ENCODE data around the gene GRIPAP1.

The GRIPAP1 gene

DNA sequence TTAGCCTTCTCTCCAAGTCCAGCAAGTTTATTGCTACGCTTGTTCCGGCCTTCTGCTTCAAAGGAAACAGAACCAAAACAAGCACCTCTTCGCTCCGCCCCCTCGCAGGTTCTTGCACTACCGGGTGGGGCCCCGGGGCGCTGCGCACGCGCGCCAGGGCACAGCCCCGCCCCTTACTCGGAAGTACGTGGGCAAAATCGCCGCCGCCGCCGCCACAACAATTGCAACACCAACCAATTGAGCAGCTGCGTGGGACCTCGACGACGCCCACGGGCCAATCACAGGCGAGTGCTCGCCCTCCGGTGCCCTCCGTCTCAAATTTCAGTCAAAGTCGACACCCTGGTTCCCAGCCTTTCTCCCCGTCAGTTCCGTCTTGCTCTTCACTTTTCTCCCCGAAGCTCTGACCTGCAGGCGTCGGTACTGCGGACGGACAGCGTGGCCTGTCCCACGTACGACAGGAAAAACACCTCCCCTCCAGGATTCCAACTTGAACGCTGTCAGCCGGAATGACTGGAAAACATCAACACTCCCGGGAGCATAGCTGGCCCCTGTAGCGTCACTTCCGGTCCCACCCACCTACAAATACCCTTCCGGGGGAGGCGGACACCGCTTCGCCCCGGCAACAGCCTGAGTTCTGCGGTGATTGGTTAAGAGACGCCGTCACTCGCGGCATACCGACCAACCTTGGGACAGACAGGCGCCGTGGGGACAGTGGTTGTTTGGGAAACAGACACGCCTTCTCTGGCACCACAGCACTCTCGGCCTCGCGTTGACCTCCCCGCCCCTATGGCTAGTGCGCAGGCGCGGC is 44.0 kb downstream of the GRIPAP1 start:
- DNase-seq: peak; percentile 88

DNA sequence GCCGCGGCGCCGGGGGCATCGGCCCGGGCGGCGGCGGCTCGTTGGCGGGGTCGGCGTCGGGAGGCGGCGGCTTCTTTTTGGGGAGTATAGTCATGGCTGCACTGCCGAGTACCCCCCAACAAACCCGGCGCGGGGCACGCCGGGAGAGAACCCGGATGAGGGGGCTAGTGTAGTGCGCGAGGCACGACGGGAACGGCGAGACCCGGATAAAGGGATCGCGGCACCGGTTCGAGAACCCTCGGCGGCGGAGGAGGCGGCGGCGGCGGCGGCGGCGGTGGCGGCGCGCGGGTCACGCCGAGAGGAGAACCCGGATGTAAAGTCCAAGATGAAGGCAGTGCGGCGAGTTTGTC is 44.6 kb downstream of the GRIPAP1 start, which contains the start of gene OTUD5:
OTUD5 (minus strand) TSS at position 131 of the 350 bp plus-strand sequence; CDS start at position 94, 37 bp downstream.
- peak; percentile 35 for DNase-seq

DNA sequence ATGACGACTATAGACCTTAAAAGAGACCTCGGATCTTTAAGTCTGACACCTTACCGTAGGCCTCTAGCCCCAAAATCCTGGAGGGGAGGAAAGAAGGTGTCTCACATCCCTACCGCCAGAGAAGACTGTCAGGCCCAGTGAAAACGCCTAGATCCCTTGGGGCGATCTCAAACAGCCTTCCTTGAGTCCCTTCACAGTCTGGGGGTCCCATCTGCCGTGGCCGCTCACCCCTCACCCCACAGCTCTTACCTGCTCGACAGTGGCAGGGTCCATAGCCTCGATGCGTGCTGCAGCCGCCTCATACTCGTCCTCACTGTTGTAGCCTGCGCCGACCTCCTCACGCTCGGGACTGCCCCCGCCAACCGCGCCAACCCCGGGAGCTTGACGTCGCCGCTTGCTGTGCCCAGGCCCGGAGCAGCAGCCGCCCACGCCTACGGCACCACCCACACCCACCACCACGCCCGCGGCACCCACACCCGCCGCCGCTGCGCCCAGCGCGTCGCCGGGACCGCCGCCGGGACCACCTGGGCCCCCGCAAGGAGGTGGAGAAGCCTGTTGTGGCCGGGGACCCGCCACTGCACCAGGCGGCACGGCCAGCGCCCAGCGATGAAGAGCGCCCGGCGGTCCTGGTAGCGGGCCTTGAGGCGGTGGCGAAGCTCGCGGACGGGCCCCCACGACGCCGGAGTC is 45.2 kb downstream of the GRIPAP1 start:
- DNase-seq: no peak

DNA sequence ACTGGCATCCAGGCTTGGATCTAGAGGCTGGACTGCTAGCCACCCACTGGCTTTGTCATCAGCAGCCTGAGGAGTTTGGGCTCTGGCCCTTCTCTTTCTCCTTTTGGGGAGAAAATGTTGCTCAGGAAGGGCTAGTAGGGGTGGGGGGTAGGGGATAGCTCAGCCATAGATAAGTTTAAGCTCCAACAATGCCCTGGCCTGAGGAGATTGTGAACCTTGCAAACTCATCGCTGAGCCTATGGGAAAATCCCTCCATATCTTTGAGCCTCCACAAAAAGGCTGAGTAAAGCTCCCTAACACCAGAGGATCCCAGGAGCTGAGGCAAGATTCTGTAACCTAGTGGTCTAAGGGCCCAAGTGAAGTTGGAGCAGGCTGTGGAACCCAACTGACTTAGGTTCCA is 53.5 kb downstream of the GRIPAP1 start:
- no peak for DNase-seq

DNA sequence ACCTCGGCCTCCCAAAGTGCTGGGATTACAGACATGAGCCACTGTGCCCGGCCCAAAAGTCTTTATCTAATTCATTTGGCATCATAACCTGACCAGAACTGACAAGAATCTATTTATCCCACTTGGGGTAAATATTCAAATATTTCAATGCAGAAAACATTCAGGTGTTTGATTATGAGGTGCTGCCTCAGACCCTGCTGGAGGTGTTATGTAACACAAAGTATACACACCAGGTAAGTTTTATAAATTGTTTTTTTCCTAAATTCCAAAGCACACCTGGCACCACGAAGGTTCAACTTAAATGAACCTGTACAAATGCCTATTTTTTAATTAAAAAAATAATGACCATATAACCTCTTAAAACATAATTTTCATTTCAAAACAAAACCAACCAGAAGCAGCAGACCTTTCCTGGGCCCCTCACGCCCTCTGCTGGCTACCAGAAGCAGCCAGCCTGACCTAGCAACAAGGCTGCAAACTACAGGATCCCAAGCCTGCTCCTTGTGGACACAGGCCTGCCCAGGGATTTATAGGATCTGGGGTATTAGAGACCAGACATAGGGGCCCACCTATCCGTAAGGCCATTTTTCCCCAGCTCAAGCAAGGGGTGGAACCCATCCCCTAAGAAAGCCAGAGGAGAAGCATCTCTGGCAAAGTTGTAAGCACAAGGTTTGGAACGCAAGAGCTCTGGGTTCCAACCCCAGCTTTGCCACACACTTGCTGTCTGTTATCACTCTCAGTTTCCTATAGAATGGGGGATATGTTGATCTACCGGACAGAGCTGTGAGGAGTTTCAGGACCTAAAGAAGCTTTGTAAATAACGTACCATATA is 56.3 kb downstream of the GRIPAP1 start:
- DNase-seq: no peak

DNA sequence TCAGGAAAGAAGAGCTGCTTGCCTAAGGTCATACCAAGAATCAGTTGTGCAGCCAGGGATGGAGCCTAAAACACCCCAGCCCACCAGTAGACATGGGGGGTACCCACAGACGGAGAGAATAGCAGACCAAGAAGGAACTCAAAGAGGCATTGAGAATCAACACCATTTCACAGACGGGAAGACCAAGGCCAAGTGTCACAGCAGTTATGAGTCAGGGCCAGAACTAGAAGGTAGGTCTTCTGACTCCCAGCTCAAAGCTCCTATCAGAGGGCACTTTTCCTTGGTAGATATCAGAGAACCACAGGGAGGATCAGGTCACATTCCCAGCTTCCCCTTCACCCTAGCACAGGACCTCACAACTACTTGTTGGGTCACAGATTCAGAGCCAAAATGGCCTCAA is 59.2 kb downstream of the GRIPAP1 start:
- DNase-seq: no peak

DNA sequence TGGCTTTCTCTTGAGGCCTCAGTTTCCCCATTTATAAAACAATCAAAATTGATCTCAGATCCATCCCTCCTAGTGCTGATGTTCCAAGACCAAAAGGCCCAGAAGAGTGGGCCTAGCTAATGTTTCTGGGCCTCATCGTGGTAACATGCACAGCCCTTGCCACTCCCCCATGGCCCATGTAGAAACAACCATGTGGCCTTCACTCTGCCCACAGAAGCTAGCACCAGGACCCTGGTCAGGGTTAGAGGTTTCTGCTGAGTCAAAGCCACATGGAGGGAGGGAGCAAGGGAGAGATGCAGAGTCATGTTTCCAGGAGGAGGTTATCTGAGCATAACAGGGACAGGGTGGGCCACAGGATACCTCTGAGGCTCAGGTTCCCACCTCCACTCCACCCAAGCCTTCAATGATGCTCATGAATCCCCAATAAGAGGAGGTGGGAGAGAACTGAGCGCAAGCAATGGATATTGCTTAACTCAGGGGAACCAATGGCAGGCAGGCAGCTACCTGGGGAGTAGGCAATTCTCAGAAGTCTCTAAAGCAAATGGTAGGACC is 61.6 kb downstream of the GRIPAP1 start:
- no peak for DNase-seq

DNA sequence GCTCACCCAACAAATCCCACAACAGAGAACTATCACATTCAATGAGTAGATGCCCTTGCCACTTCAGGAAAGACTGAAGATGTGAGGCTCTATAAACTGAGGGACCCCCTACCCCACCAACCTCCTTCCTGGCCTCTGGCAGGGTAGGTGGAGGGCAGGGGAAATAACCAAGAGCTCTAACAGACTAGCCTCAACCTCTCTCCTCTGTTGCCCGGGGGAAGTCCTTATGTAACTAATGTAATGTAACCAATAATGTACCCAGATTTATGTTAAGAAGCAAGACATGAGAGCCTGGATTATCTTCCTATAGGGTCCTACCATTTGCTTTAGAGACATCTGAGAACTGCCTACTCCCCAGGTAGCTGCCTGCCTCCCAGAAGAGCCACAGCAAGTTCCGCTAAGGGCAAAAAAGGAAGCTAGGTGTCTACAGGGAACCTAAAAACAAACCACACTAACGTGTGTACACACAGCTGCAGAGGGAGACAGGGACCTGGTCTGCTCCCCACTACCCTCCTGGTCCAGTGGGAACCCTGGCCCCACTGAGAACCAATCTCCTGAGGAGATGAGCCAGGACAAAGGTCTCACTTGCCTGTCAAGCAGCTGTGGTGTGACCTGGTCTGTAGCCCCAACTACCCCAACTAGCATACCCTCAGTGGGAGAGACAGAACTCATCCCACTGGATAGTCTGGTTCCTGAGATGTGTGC is 62.4 kb downstream of the GRIPAP1 start:
- DNase-seq: no peak

DNA sequence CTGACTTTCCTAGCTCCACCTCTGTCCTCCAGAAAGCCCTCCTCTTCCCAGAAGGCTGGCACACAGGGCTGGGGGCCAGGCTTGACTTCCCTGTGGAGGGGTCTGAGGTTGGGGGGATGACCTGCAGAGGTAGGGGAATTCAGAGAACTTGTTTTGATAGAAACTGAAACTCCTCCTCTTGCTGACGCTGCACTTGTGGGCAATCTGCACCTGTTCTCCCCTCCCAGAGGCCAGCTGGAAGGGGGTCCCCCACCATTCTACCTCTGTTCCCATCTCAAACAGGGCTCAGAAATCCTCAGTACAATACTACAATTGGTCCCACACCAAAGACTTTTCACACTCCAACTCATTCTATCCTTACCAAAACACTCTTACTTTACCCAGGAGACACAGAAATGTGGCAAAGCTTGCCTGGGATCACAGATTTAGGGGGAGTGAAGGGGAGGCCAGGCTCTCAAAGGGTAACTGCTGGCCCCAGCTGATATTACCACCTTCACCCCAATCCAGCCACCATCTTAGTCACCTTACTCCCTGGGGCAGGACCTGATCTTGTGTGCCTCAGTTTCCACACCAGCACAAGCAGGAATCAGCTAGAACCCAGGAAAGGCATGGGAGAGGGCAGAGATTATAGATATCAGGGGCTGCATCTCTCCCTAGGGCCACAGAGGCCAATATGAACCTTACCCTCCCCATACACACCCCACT is 63.2 kb downstream of the GRIPAP1 start:
- no peak for DNase-seq

DNA sequence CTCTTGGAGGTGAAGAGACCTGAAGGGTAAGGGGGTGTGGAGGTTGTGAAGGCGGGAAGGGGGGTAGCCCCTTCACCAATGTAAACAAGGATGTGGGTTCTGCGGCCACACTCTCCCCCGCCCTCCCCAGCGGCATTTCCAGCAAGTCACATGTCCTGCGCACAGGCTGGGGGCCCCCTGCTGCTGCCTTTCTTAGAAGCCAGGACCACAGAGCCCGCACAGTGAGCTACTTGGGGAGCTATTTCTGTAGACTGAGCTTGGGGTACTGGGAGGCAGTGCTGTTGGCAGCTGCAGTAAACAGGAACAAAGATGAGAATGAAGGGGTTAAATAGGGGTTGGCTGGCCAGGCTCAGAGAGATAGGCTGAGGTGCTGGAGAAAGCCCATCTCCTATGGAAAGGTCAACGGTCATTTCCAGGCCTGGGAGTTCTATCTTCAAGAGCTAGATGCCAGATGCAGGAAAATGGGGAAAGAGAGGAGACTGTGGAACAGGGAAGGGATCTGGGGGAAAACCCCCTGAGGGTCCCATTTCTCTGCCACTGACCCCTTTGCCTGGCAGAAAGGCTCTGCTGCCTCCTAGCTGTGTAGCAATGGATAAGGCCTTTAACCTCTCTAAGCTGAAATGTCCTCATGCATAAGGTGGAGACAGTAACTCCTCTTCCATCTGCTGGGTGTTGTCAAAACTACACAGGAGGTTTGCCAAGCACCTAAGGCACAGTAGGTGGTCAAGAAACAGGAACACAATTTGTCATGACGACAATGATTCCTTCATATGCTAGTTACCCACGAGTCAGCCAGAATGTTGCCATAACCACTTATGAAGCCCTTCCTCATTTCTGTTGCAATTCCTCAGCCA is 64.8 kb downstream of the GRIPAP1 start:
- no peak for DNase-seq

DNA sequence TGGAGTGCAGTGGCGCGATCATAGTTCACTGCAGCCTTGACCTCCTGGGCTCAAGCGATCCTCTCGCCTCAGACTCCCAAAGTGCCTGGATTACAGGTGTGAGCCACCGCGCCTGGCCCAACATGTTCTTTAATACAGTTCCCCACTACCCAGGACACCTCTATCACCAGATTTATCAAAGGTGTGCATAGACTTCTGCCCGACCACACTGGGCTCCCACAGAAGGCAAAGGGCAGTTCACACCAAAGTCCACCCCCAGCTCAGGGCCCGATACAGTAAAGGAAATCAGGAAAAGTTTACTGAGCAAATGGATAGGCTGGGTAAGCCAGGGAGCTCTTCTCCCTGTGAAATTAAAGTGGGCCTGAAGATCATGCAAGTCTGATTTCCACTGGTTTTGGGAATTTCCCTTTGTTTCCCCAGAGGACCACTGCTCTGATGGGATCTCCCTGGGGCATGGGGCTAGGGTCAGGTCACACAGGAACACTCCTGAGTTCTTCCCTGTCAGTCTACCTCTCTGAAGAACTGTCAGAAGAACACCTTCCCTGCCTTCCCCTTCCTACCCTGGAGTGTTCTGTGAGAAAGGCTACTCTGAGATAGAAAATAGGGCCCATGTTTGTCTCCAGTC is 65.5 kb downstream of the GRIPAP1 start:
- no peak for DNase-seq

DNA sequence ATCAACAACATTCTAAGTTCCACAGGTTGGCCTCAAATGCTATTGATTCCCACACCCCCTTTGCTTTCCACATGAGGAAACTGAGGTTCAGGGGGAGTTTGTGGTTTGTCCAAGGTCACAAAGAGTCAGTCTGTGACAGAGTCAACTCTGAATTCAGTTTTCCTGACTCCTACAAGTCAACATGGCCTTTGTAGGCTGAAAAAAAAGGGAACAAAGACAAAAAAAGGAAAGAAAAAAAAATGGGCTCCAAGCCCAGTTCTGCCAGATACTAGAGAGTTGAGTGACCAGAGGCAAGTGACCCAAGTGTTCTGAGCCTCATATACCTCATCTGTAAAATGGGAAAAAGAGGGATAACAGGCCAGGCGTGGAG is 66.8 kb downstream of the GRIPAP1 start:
- no peak for DNase-seq

DNA sequence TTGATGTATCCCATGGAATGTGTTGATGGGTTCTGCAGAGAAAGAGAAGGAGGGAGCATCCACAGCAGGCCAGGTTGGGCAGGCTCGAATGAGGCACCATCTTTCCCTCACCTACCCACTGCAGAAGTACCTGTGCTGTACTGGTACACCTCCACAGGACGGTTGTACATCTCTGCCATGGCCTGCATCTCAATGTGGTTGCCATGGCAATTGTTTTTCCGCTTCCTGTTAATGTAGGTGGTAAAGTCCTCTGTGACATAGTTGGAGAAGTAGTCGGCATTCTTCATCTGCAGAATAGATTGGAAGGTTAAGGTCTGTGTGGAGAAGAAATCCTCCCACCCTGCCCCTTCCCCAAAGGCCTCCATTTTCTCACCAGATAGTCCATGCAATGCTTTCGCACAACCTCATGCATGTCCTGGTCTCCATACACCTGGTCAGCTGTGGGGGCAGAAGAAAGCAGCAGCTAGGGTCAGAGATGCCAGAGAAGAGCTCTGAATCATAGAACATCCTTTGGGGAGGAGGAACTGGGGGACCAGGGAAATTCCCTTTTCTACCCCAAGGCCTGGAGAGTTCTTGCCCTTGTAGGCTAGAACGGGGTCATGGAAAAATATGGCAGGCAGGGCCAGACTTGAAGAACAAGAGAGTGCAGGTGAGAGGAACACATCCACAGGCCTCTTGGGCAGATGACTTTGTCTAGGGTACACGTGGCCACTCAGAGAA is 67.3 kb downstream of the GRIPAP1 start:
- DNase-seq: no peak

DNA sequence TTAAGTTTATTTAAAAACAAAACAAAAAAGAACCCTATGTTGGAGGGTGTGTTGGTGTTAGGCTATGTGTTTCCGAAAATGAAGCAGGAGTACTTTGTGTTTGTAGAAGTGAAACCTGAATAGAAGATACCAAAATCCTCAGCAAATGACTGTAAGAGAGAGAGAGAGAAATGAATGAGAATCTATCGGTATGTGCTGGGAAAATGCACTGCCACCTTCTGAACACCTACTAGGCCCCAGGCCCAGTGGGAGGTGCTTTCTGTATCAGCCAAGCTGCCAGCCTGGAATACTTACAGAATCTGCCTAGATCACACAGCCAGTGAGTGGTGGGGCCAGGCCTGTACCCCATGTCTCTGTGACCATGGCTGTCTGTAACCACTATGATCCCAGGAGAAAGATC is 68.3 kb downstream of the GRIPAP1 start:
- no peak for DNase-seq

DNA sequence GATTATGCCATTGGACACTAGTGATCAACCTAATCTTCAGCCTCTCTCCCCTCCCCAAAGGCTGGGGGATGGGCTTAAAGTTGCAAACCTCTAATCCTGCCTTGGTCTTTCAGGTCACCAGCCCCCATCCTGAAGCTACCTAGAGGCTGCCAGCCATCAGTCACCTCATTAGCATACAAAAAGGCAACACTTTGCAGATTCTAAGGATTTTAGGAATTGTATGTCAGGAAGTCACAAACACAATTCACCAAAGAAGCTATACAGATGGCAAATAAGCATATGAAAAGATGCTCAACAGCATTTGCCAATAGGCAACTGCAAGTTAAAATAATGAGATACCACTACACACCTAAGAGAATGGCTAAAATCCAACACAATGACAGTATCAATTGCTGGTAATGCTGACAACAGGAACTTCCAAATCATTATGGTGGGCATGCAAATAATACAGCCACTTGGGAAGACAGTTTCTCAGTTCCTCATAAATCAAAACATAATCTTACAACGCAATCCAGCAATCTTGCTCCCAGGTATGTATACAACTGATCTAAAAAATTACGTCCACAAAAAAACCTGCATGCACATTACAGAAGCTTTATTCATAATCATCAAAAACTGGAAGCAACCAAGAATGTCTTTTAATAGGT is 74.2 kb downstream of the GRIPAP1 start:
- DNase-seq: no peak

DNA sequence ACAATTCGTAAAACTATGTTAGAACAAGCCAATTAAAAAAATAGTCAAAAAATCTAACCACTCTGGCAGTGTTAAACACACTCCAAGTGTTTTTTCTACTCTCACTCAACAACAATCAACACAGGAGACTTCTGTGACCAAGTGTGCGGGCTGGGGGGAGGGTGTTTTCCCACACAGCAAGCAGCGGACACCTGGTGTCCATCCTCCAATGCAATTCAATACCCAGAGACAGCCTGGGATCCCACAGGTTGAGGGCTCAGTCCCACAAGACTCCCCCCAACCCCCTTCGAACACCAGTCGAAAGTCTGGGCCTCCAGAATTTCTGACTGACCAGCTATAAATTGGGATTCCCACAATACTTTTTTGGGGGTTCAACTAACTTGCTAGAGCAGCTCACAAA is 74.9 kb downstream of the GRIPAP1 start:
- no peak for DNase-seq

DNA sequence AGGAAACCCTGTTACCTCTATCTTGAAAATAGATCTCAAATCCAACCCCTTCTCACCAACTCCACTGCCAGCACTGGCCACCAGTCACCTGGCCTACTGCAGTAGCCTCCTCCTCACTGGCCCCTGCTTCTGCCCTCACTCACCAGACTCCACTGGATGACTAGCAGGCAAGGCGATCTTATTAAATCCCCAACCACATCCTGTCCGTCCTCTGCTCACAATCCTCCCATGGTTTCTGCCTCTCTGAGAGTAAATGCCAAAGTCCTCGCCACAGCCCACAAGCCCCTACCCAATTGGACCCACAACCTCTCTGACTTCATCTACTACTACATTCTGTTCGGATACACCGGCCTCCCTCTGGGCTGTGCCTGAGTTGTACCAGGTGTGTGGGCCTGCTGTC is 77.8 kb downstream of the GRIPAP1 start:
- no peak for DNase-seq

DNA sequence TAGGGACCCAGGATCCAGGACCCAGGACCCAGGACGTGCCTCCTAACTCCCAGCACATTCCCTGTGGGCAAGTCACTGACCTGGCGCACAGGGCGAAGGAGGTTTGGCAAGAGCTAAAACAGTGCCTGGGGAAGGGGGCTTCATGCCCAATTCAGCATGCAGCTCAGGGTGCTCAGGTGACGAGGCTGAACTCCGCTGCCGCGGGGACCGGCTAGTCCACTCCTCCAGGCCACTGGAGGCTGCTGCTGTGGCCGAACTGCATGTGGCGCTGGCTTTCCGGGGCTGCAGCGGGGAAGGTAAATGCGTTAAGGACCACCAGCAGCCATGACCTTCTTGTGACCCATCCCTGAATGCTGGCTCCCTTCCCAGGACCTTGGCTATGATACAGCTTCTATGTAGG is 78.3 kb downstream of the GRIPAP1 start:
- no peak for DNase-seq
